Lower leg skin (tissue), 4 donors: ENCODE results near the gene ATP2B2. TPM values are rescaled to one million over a fixed set of nuclear protein-coding genes. Genes with fewer than 3 reads are reported as not detected.

ENCODE experiments used
- DNase-seq, 2 donors: peaks; one replicate each; pipeline ENCODE4 v3.0.0-alpha.2; 2019; ENCODE audit warnings: low spot score in 2 of 2
- H3K4me3 ChIP-seq: fragments of 200-600 bp; sonication (generic); 2 replicates; pipeline ENCODE4 v1.5.1; 2017; ENCODE audit warnings: mild to moderate bottlenecking, low read depth; ENCODE audit not compliant: poor library complexity, severe bottlenecking
- CTCF ChIP-seq, 3 donors: fragments of 450-650 bp; IDR thresholded peaks; one replicate each; pipeline ENCODE4 v1.5.1; 2016; ENCODE audit warnings: antibody characterized with exemption in 3 of 3, mild to moderate bottlenecking in 3 of 3, moderate library complexity in 2 of 3
- POLR2A ChIP-seq, 2 donors: fragments of 450-650 bp; IDR thresholded peaks; one replicate each; pipeline ENCODE4 v1.6.1; 2016 to 2017; ENCODE audit warnings: antibody characterized with exemption in 2 of 2, mild to moderate bottlenecking in 1 of 2, moderate library complexity in 1 of 2
- WGBS, 2 donors: methylation state at CpG; one replicate each; pipeline ENCODE4 v1.1.5; 2018; 5-methylcytosine and 5-hydroxymethylcytosine counted together
- intact Hi-C: fragments of 100-400 bp; cut with DNase I; formaldehyde crosslinking; loops from one replicate; pipeline ENCODE4 v1.15.0; 2023; ENCODE audit warnings: low total_unique reads
- total RNA-seq, 4 donors: library from RNA; depleted of rRNA; stranded (reverse); fragments of >200 nt; gene quantifications; one replicate each; pipeline ENCODE4 v1.1.0, GENCODE V29; 2016

Gene ATP2B2
- total RNA-seq, 4 donors from 2014 or later, result 0.12 to 0.45 (median 0.19) TPM; not detected in 1

GRCh38 chr3:10396931-10397330 is 108.5 kb downstream of the ATP2B2 start:
- H3K4me3 ChIP-seq, result no peak overlapping the region
- WGBS, 2 donors, result 91 to 95% methylated on average over 3 to 4 of the region's 4 CpGs
- TF ChIP-seq CTCF (IDR thresholded peaks at IDR 0.05), result no peak
- TF ChIP-seq POLR2A (IDR thresholded peaks at IDR 0.05), result no peak
- DNase-seq, result no peak
- intact Hi-C loops, result no loop called here

GRCh38 chr3:10396083-10396482 is 109.3 kb downstream of the ATP2B2 start:
- no peak for DNase-seq
- intact Hi-C loops, result no loop called here
- TF ChIP-seq CTCF (IDR thresholded peaks at IDR 0.05) (no peak), POLR2A (IDR thresholded peaks at IDR 0.05) (no peak)
- H3K4me3 ChIP-seq, result no peak overlapping the region
- WGBS, 2 donors, result 77 to 79% methylated on average over 3 to 4 of the region's 4 CpGs

GRCh38 chr3:10395671-10396070 is 109.7 kb downstream of the ATP2B2 start:
- TF ChIP-seq POLR2A (IDR thresholded peaks at IDR 0.05), result no peak
- no peak for TF ChIP-seq CTCF (IDR thresholded peaks at IDR 0.05)
- WGBS, 2 donors, result 15 to 50% methylated on average over 4 of the region's 4 CpGs
- intact Hi-C loops, result no loop called here
- DNase-seq, result no peak
- H3K4me3 ChIP-seq, result no peak overlapping the region

- no peak overlapping the region for H3K4me3 ChIP-seq
- DNase-seq, result no peak
- TF ChIP-seq CTCF (IDR thresholded peaks at IDR 0.05) (no peak), POLR2A (IDR thresholded peaks at IDR 0.05) (no peak)
- intact Hi-C loops, result no loop called here
- WGBS, 2 donors, result 67 to 78% methylated on average over 7 of the region's 7 CpGs
These were observed 110.2 kb downstream of the ATP2B2 start for GRCh38 chr3:10395196-10395595.

- no peak overlapping the region for H3K4me3 ChIP-seq
- TF ChIP-seq CTCF (IDR thresholded peaks at IDR 0.05), result no peak
- TF ChIP-seq POLR2A (IDR thresholded peaks at IDR 0.05), result no peak
- 92% methylated on average over 15 of the region's 15 CpGs for WGBS, 2 donors
- DNase-seq, result no peak
- intact Hi-C loops, result no loop called here
These were observed 110.8 kb downstream of the ATP2B2 start for GRCh38 chr3:10394491-10395025.

- TF ChIP-seq CTCF (IDR thresholded peaks at IDR 0.05) (no peak), POLR2A (IDR thresholded peaks at IDR 0.05) (no peak)
- intact Hi-C loops, result no loop called here
- H3K4me3 ChIP-seq, result no peak overlapping the region
- DNase-seq, result no peak
- 39 to 50% methylated on average over 2 of the region's 2 CpGs for WGBS, 2 donors
These were observed 111.9 kb downstream of the ATP2B2 start for GRCh38 chr3:10393514-10393913.
